CD4-positive, alpha-beta T cell (primary cell): Measurements from ENCODE around the gene CHPT1. TPM values are rescaled to one million over a fixed set of nuclear protein-coding genes. Genes with fewer than 3 reads are reported as not detected.

ENCODE experiments used
- ATAC-seq: fragments of 200-7000 bp; cut with Tn5 transposase; one replicate; pipeline ENCODE4 v1.10.0; 2022; ENCODE audit warnings: mild to moderate bottlenecking; ENCODE audit not compliant: poor library complexity
- CTCF ChIA-PET: fragments of 350-600 bp; sonication (Branson Sonifier 250); formaldehyde crosslinking; loops from one replicate; lab custom pipeline; 2021; ENCODE audit warnings: antibody characterized with exemption, inconsistent platforms; lab: Charles Lee
- POLR2A ChIA-PET: fragments of 350-600 bp; sonication (Branson Sonifier 250); formaldehyde crosslinking; loops from one replicate; lab custom pipeline; 2021; ENCODE audit warnings: antibody characterized with exemption, inconsistent platforms; lab: Charles Lee
- DNase-seq, 14 experiments: peaks; one replicate each; pipeline ENCODE4 v3.0.0-alpha.2; 2013 to 2020; ENCODE audit warnings: mixed read lengths in 2 of 14
- H3K27ac ChIP-seq, 2 donors: one replicate each; pipeline versions ENCODE4 v1.5.1 to v1.7.0; 2013; ENCODE audit warnings: low read length in 2 of 2, low read depth in 1 of 2, mild to moderate bottlenecking in 1 of 2
- H3K27me3 ChIP-seq, 2 experiments: 1 replicate in 1 of 2; 2 replicates in 1 of 2; pipeline versions ENCODE4 v1.6.1 to v1.7.0; 2013; ENCODE audit warnings: low read length in 2 of 2, control low read depth in 1 of 2, mild to moderate bottlenecking in 1 of 2, moderate library complexity in 1 of 2; ENCODE audit not compliant: insufficient read depth in 2 of 2, control insufficient read depth in 1 of 2
- H3K36me3 ChIP-seq: one replicate; pipeline ENCODE4 v1.6.1; 2013; ENCODE audit warnings: low read length, control low read depth; ENCODE audit not compliant: insufficient read depth
- H3K4me1 ChIP-seq: one replicate; pipeline ENCODE4 v1.6.1; 2013; ENCODE audit warnings: low read length, control low read depth; ENCODE audit not compliant: insufficient read depth
- H3K4me3 ChIP-seq: one replicate; pipeline ENCODE4 v1.5.1; 2013; ENCODE audit warnings: mild to moderate bottlenecking, low read length, moderate library complexity
- H3K9me3 ChIP-seq, 2 experiments: 1 replicate in 1 of 2; 2 replicates in 1 of 2; pipeline versions ENCODE4 v1.6.1 to v1.7.0; 2013; ENCODE audit warnings: low read length in 2 of 2, mild to moderate bottlenecking in 2 of 2, control low read depth in 1 of 2, moderate library complexity in 1 of 2; ENCODE audit not compliant: control insufficient read depth in 1 of 2, insufficient read depth in 1 of 2
- H3K27ac Mint-ChIP-seq: one replicate; pipeline ENCODE4 v1.8.0; 2020; ENCODE audit warnings: mixed read lengths
- H3K27me3 Mint-ChIP-seq: one replicate; pipeline ENCODE4 v1.8.0; 2021; ENCODE audit warnings: mixed read lengths
- H3K36me3 Mint-ChIP-seq: one replicate; pipeline ENCODE4 v1.8.0; 2021; ENCODE audit warnings: low read depth, mixed read lengths
- H3K4me1 Mint-ChIP-seq: one replicate; pipeline ENCODE4 v1.8.0; 2021; ENCODE audit warnings: low read depth, mixed read lengths
- H3K4me3 Mint-ChIP-seq: one replicate; pipeline ENCODE4 v1.8.0; 2020; ENCODE audit warnings: mild to moderate bottlenecking, mixed read lengths
- H3K9me3 Mint-ChIP-seq: one replicate; pipeline ENCODE4 v1.8.0; 2020; ENCODE audit warnings: mixed read lengths
- intact Hi-C, 2 experiments: fragments of 100-400 bp; cut with DNase I in 1 of 2; cut with micrococcal nuclease in 1 of 2; formaldehyde crosslinking; loops; one replicate each; pipeline versions ENCODE4 v1.15.1 to v1.9.0; 2023 to 2025; cut with DNase I, micrococcal nuclease
- total RNA-seq, 174 experiments: library from RNA in 2 of 174; stranded (reverse) in 2 of 174; gene quantifications; one replicate each; pipeline ENCODE4 v1.2.3 and lab custom pipeline; 2021 to 2026
- TF ChIP-seq, protein P1 (sequence below): fragments of 200-600 bp; IDR thresholded peaks from one replicate; pipeline ENCODE4 v1.8.0; 2022; ENCODE audit warnings: antibody characterized with exemption, mild to moderate bottlenecking

Gene CHPT1
- total RNA-seq, 2 experiments from 2014 or later = 10.8 to 11.9 TPM

DNA sequence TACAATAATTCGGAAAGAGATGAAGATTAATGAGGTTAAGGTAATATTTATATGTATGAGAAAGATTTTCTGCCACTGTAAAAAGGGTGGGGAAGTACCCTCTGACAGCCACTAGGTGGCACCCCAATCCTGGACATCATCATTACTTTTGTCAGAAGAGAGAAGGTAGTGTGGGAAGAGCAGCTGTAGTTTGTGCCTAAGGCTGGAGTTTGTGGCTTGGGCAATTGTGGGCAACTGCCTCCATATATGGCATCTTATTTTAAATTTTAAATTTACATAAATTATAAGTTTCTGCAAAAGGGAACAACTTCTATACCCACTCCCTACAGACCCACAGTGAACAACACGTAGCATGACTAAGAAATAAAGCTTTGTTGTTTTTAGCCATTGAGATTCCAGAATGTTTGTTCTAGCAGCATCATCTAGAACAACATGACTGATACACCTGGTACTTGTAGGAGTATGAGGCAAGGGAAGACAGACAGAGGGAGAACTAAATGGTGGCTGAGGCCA lies 76.3 kb downstream of the CHPT1 start:
- no peaks in the 10 kb centered on the region for H3K9me3 Mint-ChIP-seq
- Histone ChIP-seq H3K27me3 (no peaks in the 10 kb centered on the region), H3K27ac (no peak overlapping the region), H3K4me1 (no peaks in the 10 kb centered on the region), H3K9me3 (no peaks in the 10 kb centered on the region), H3K36me3 (peaks cover 25% of the 10 kb centered on the region), H3K4me3 (no peak overlapping the region)
- ChIA-PET POLR2A (interaction anchor here (1.0 to 1.6 kb wide), 4 partner anchors 50 to 90 kb away, joined by 3 to 14 read pairs (median 6); partner anchors contain the start of gene GNPTAB), CTCF (interaction anchor here (0.7 to 2.6 kb wide), 11 partner anchors 12 to 104 kb away, joined by 3 to 73 read pairs (median 7); partner anchors contain the start of genes DRAM1 and GNPTAB)
- TF ChIP-seq, protein P1, sequence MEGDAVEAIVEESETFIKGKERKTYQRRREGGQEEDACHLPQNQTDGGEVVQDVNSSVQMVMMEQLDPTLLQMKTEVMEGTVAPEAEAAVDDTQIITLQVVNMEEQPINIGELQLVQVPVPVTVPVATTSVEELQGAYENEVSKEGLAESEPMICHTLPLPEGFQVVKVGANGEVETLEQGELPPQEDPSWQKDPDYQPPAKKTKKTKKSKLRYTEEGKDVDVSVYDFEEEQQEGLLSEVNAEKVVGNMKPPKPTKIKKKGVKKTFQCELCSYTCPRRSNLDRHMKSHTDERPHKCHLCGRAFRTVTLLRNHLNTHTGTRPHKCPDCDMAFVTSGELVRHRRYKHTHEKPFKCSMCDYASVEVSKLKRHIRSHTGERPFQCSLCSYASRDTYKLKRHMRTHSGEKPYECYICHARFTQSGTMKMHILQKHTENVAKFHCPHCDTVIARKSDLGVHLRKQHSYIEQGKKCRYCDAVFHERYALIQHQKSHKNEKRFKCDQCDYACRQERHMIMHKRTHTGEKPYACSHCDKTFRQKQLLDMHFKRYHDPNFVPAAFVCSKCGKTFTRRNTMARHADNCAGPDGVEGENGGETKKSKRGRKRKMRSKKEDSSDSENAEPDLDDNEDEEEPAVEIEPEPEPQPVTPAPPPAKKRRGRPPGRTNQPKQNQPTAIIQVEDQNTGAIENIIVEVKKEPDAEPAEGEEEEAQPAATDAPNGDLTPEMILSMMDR = peak; percentile 92
- ATAC-seq (peak; percentile 97), DNase-seq (peak; percentile 52 to 85 (median 60))
- no peaks in the 10 kb centered on the region for H3K27me3 Mint-ChIP-seq
- no peak overlapping the region for H3K4me3 Mint-ChIP-seq
- peaks cover 62% of the 10 kb centered on the region for H3K36me3 Mint-ChIP-seq
- intact Hi-C loops = loop anchor here (1.0 to 10.0 kb wide), 5 partner anchors 57 to 361 kb away; partner anchors contain the start of genes GNPTAB (in 2 of the 2) and WASHC3 (in 1 of the 2)
- H3K27ac Mint-ChIP-seq = no peak overlapping the region
- peaks cover 5% of the 10 kb centered on the region for H3K4me1 Mint-ChIP-seq

DNA sequence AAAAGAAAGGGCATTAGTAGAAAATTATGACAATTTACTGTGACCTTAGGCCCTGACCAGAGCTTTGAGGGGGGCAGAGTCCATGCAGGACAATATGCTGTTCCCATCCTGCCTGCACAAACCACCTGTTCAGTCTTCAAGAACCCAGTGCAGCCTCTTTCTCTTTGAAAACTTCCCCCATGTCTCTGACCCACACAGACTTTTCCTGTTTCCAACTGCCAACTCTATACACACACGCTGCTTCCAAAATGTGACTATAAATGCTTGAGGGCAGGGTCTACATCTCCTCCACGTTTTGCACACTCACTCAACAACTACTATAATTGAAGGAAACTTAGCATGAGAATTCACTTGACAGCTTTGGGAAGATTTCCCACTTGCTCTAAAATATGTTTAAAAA lies 78.4 kb downstream of the CHPT1 start:
- H3K27me3 Mint-ChIP-seq = no peaks in the 10 kb centered on the region
- peaks cover 5% of the 10 kb centered on the region for H3K4me1 Mint-ChIP-seq
- Histone ChIP-seq H3K4me3 (no peak overlapping the region), H3K9me3 (no peaks in the 10 kb centered on the region), H3K36me3 (peaks cover 18% of the 10 kb centered on the region), H3K27ac (no peak overlapping the region), H3K27me3 (no peaks in the 10 kb centered on the region), H3K4me1 (no peaks in the 10 kb centered on the region)
- TF ChIP-seq, protein P1 = no peak
- no peak overlapping the region for H3K4me3 Mint-ChIP-seq
- intact Hi-C loops = loop anchor here in 1 of 2 experiments (2.0 to 10.0 kb wide), 3 partner anchors 55 to 339 kb away; partner anchors contain the start of genes GNPTAB and WASHC3
- ATAC-seq (no peak), DNase-seq (no peak)
- H3K9me3 Mint-ChIP-seq = no peaks in the 10 kb centered on the region
- ChIA-PET POLR2A (interaction anchor here (1.0 to 2.2 kb wide), 2 partner anchors 16 to 54 kb away, joined by 3 to 9 read pairs; partner anchors contain the start of gene GNPTAB), CTCF (interaction anchor here (0.5 to 2.7 kb wide), 3 partner anchors 55 to 64 kb away, joined by 3 to 9 read pairs (median 5); partner anchors contain the start of gene GNPTAB)
- H3K27ac Mint-ChIP-seq = no peak overlapping the region
- H3K36me3 Mint-ChIP-seq = peaks cover 59% of the 10 kb centered on the region

DNA sequence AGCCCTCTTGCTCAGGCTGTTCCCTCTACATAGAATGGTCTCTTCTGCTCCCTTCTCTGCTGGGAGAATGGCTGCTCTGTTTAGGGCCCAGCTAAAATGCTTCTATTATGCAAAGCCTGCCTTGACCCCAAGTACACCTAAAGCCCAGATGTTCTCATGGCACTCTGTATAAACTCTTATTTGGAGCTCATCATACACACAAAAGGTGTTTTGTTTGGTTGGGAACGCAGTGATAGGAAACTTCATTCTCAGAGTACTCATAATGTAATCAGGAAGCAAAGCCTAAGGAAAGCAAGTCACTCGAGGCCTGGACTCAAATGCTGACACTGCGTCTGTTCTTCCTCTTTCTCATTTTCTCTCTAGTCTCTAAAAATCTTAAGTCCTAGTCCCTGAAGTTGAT lies 80.0 kb downstream of the CHPT1 start:
- Histone ChIP-seq H3K4me1 (no peaks in the 10 kb centered on the region), H3K4me3 (no peak overlapping the region), H3K27me3 (no peaks in the 10 kb centered on the region), H3K9me3 (no peaks in the 10 kb centered on the region), H3K36me3 (peaks cover 19% of the 10 kb centered on the region), H3K27ac (no peak overlapping the region)
- Mint-ChIP-seq H3K9me3 (no peaks in the 10 kb centered on the region), H3K27me3 (no peaks in the 10 kb centered on the region), H3K4me1 (peaks cover 5% of the 10 kb centered on the region), H3K27ac (peak overlapping the region; percentile 25), H3K36me3 (peaks cover 61% of the 10 kb centered on the region), H3K4me3 (no peak overlapping the region)
- POLR2A ChIA-PET = interaction anchor here (2.2 kb wide), 1 partner anchor 53 kb away, joined by 9 read pairs; the partner anchor contains the start of gene GNPTAB
- no peak for ATAC-seq
- intact Hi-C loops = loop anchor here in 1 of 2 experiments (10.0 kb wide), 2 partner anchors 287 to 337 kb away; partner anchors contain the start of gene WASHC3
- CTCF ChIA-PET = interaction anchor here (1.0 to 2.7 kb wide), 4 partner anchors 50 to 62 kb away, joined by 3 to 9 read pairs (median 4); partner anchors contain the start of gene GNPTAB
- TF ChIP-seq, protein P1 = no peak
- no peak for DNase-seq
